ENCODE data around the gene ICA1.

GRCh38 chr7:8217200-8218068 is 44.5 kb downstream of the ICA1 start:
- TF ChIP-seq CTCF (IDR thresholded peaks at IDR 0.05), result peak; percentile 48 to 80 (median 75)
- TF ChIP-seq POLR2A (IDR thresholded peaks at IDR 0.05), result no peak

Data from body of pancreas (tissue), 4 donors.